HG03558 (cell line): Measurements from ENCODE around the gene KCNE3.
"Not testable (repeated sequence)": the region's sequence is repeated elsewhere in the genome, so short reads cannot be mapped to it uniquely, and the experiment has no call there.

ENCODE experiments used
- ATAC-seq: cut with Tn5 transposase; IDR thresholded peaks from one replicate; pipeline ENCODE4 v1.9.1; 2021; ENCODE audit warnings: moderate number of reproducible peaks; ENCODE audit not compliant: unreplicated experiment; ENCODE audit errors: extremely low read depth

Gene KCNE3

DNA sequence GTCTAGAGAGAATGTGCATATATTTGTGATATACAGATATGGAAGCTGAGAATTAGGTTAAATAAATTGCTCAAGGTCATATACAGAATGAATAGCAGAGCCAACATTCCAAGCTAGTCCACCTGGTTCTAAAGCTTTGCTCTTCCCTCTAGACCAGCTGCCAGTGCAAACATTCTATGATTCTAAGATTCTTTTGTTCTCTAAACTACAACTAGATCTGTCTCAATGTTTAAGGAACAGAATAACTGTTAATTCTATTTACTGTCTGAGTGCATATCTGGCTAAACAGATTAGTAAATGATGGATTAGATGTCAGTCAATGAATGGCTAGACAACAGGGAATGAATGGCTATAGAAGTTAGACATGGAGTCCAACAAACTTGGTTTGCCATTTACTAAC is 19.6 kb downstream of the KCNE3 start:
- no peak for ATAC-seq

DNA sequence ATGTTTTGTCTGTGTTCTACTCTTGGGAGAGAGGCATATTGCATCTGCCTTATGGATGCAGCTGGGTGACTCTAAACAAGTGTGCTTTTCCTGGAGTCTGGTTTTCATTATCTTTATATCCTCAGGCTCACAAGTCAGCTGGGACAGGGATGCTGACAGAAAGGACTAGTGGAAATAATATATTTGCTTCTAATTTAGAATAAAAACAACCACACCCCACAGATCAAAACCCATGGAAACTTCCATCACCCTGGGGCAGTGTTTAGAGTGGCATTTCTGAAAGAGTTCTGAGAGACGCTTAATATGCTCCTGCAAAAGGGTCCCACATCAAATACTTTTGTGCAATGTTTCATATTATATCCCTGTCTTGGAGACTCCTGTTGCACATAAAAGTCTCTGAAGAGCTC is 20.8 kb downstream of the KCNE3 start:
- ATAC-seq: no peak

DNA sequence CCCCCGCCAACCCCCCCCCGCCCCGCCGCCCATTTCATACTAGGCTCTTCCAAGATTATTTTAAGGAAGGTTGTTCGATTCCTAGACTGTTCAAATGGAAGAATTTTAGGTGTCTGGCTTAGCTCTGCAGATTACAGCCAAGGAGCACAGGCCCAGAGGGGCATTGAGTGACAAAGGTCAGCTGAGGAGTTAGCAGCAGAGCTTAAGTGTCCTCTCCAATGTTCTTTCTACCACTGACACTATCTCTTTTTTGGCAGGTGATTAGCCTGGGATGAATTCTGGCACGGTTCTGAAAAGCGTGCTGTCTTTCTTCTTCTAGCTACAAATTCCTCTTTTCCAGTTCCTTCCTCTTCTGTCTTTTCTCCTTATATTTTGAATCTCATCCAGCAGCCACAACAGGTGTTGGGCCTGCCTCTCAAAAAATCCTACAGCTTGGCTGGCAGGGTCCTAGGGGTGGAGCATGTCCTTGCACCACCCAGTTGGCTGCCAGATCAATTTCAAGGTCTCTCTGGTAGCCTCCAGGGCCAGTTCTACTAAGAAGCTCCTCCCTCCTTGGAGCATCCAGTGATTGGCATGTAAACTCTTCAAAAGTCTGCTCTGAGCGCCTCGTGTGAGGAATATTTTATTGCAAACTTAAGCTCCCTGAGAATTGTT is 23.0 kb downstream of the KCNE3 start:
- ATAC-seq: no peak

DNA sequence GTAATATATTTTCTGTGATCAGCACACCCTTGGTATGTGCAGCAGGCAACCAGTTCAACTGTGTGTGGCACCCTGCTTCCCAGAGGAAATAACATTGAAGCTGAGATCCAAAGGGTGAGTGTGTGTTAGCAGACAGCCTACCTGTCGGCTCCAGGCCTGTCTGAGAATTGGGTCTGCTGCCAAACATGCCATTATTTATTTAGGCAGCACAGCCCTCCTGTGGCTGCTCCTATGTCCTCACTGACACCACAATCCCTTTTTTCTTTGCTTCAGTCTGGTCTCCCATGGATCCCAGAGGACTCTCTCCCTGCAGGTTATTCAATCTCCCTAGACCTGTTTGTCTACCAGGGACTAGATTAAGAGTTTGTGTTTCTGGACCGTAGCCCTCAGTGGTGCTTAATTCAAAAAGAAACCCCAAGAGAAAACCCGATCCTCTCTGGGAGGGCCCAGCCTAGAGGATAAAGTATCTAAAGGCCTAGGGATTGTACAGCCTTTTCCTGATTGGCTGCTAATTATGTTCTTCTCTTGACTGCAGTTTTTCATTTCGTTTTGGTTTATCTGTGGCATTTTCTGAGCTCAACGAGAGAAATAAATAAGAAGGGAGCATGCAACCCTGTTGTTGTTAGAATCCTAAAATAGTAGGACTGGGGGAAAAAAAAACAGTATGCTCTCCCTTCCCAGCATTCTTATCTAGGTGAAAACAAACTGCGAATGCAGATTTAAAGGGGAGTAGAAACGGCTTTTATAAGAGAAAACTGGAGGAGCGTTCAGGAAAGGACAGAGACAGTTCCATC is 24.1 kb downstream of the KCNE3 start:
- ATAC-seq: no peak

DNA sequence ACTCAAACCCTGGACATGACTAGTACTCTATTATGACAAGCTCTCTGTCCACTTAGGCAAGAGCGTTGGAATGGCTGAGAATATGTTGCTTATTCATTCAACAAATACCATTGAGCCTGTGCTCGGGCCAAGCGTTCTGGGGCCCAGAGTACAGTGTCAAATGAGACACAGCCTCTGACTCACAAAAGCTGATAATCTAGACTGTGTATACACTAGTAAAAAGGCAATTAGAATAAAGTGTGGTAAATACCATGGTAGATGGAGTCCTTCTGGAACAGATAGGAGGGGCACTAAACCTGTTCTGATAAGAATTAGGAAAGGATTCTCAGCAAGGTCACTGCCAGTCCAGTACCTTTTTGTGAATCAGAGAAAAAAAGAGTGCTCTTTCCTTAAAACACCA is 24.7 kb downstream of the KCNE3 start:
- ATAC-seq: no peak

DNA sequence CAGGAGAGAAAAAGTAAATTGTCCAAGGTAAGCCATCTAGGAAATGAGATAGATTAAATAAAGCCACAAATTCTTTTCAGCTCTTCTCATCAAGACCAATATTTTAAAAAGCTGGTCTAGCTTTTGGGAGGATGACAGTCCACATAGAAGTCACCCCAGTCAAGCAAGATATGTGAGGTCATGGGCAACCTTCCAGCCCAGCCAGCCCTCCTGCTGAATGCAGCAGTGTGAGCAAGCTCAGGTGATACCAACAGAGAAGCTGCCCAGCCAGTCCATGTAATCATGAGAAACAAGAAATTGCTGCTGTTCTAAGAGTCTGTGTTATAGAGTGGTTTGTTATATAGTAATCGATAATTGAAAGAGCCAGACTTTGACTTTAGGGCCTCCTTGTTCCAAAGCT is 28.7 kb downstream of the KCNE3 start:
- ATAC-seq: no peak

DNA sequence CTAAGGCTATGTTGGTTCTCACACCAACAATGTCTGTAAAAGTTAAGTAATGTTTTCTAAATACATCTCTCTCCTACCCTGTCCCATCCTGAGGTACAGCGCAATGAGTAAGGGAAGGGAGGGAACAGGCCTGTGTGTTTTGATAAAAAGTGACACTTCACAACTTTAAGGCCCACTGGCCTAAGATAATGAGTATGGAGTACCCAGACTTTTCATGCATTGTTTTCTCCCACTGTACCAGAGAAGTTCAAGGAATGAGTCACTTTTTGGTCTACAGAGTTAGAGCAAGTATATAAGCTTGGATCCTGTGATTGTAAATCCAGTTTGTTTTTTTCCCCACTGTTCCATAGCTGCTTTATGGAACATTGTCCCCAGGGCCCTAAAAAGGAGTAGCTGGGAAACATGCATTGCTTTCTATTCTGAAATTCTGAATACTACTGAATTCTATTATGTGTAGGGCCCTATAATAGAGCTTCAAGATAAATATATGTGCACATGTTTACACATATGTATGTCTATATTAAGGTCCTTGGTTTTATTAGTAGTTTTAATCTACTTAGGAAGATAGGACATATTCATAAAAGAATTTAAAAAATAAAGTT is 29.8 kb downstream of the KCNE3 start:
- ATAC-seq: no peak

DNA sequence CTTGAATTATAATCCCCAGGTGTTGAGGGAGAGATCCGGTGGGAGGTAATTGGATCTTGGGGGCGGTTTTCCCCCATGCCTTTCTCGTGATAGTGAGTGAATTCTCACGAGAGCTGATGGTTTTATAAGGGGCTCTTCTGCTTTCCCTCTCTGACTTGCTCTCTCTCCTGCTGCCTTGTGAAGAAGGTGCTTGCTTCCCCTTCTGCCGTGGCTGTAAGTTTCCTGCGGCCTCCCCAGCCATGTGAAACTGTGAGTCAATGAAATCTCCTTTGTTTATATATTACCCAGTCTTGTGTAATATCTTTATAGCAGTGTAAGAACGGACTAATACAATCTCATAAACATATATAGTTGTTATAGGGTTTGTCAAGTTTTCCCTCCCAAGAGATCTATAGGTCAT is 32.8 kb downstream of the KCNE3 start:
- no peak for ATAC-seq

DNA sequence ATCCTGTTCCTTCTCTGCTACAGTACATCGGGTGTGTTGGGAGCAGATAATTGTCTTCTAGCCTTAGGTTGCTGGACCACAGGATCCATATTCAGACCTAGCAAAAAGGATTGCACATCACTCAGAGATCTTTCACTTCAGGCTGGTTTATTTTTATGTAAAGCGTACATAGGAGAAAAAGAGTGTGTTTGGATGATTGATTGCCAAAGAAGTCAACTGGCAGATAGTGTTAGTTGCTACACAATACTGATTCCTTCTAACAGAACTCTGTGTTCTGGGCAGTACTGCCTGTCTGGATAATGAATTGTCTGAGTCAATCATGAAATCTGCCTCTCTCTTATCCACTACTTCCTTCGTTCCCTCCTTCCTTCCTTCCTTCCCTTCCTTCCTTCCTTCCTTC is 38.1 kb downstream of the KCNE3 start:
- ATAC-seq: no peak

DNA sequence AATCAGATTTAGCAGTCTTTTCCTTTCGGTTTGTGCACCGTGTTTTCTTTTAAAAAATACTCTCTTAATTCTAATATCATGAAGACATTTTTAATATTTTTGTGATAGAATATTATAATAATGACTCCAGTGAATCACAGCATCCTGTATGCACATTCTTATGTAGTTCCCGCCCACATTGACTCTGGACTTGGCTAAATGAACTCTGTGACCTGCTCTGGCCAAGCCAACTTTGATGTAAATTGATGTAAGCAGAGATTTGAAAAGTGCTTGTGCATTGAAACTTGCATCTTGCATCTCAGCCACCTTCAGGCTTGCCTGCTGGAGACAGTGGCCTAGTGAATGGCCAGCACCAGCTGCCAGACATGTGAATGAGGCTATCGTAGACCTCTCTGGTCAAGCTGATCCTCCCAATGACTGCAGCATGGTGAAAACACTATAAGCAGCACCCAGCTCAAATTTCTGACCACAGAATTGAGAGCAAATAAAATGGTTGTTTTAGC is 39.9 kb downstream of the KCNE3 start:
- ATAC-seq: no peak

DNA sequence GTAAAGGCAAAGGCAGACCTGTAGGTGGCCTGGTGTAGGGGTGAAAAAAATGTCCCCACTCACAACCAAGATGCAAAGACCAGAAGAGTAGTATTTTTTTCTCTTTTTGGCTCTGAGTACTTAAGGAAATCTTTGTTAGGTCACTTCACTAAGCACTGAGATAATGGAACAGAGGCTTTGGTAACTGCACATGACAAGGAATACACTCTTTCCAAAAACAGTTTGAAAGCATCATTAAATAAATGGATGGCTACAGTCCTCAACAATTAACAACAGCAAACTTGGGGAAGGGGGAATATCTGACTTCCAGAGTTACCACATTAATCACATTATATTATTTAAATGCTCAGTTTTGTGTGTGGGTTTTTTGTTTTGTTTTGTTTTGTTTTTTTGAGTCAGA is 42.2 kb downstream of the KCNE3 start:
- no peak for ATAC-seq

DNA sequence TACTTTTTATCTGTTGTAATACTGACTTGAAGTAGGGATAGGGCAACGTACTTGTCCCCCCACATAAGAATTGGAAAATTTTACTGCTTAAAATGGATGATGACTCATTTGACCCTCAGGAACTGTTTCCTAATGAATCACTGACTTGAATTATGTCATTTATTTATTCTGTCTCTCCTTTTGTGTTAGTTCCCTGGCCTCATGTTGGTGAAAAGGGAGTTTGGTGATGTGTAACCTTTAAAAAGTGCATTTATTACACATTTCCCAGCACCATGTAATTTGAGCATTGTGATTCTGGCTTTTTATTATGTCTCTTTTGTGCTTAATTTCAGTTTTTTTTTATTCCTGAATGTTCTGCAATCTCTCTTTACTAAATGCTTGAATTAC is 48.8 kb downstream of the KCNE3 start:
- ATAC-seq: no peak

DNA sequence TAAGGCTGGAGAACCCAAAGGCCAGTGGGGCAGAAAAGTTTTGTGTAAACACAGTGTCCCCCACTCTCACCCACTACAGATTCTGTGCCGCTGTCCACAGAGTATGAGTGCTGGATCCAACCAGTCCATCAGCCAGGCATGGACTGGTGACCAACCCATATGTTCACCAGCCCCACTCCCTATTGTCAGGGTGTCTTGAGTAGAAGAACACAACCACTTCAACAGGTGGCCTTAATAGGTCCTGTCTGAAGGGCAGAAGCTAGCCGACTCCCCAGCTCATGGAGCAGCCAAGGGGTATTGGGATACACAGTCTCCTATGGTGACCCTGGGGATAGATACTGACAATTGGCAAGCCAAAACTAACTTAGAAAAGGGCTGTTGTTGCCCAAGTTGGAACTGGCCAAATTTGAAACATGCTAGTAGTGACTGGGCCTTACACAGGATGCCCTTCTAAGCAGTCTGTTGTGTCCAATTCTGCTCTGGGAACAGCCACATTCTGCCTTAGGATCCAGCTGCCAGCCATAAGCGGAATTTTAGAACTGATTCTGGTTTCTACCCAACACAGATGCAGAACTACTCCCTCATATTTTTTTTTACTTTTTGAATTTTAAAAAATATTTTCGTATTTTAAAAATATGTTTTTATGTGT is 49.4 kb downstream of the KCNE3 start:
- ATAC-seq: no peak

DNA sequence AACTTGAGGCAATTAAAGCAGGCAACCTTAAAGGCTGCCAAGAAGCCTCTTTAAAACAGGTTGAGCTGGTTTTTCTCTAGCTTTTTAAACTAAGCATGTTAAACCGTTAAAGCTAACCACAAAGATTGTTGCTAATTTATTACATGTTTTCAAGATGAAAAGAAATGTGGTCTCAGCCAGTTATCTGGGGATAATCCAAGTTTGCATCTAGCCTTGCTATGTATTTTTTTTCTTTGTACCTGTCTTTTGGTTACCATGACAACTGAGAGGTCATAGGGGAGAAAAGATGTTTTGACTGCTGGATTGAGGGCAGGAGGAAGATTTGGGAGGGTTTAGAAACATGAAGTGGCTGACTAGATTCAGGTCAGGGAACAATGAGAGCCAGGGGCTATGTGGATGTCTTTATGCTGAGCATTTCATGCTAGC is 50.0 kb downstream of the KCNE3 start:
- no peak for ATAC-seq

DNA sequence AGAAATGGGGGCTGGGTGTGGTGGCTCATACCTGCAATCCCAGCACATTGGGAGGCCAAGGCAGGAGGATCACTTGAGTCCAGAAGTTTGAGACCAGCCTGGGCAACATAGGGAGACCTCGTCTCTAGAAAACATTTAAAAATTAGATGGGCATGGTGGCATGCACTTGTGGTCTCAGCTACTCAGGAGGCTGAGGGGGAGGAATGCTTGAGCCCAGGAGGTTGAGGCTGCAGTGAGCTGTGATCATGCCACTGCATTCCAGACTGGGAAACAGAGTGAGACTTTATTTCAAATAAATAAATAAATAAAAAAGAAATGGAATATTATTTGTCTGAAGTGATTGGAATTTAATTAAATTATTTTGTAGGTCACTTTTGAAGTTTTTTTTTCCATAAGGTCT is 50.4 kb downstream of the KCNE3 start:
- not testable (repeated sequence) for ATAC-seq

DNA sequence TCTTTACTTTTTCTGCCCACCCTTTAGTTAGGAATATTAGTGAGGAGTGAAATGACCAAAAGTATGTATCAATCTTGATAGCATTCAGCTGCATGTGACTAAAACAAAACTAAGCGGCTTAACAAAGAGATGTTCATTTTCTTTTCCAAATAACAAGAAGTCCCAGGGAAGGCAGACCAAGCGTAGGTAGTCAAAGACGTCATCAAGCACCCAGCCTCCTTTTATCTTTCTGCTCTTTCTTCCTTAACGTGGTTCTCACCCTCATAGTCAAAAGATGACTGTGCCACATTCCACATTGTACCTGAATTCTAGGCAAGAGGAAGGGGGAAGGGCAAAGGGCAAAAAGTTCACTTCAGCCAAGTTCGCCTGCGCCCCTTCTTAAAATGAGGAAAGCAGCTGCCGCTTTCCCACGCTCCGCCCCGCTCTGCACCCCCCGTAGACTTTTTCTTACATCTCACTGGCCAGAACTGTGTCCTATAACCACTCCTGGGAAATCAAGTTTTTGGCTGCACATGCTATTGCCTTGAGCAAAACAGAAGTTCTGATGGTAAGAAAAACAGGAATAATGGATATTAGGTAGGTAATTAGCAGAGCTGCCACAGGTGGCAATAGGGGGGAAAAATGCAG is 54.5 kb downstream of the KCNE3 start:
- ATAC-seq: no peak

DNA sequence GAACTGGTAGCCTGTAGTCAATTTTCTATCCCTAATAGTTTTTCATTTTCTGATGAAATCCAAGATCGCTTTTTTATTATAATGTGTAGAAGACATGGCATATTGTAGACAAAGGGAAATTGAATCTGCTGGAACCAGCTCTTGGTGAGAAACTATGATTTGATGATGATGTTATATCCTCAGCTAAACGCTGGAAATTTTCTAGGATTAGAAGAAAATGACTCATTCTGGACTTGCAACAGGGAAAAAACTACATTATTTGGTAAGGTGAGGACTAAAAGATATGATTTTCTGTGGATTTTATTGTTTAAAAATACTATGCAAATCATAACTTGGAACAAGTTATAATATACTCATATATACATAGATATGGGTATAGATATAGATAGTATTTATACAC is 55.0 kb downstream of the KCNE3 start:
- ATAC-seq: no peak

DNA sequence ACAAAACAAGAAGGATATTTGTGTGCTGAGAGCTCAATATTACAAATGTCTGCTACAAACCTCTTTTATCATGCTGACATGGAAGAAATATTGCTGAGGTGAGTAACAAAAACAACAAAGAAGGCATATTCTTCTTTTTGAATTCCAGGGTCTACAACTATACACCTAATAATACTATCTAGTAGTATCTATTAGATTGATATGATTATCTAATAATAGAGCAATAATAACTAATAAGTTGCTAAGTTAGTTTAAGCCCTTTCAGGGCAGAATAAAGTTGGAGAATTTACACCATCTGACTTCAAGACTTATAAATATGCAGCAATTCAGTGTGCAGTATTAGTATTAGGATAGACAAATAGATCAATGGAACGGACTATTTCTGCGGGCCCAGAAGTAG is 57.7 kb downstream of the KCNE3 start:
- no peak for ATAC-seq
